ENCODE results near the gene ZNF521. TPM values are rescaled to one million over a fixed set of nuclear protein-coding genes. Genes with fewer than 3 reads are reported as not detected.
"Not testable (repeated sequence)": the region's sequence is repeated elsewhere in the genome, so short reads cannot be mapped to it uniquely, and the experiment has no call there.

The ZNF521 gene
- total and polyA plus RNA-seq, 10 donors: 2.9 to 136 (median 71.8) TPM

DNA sequence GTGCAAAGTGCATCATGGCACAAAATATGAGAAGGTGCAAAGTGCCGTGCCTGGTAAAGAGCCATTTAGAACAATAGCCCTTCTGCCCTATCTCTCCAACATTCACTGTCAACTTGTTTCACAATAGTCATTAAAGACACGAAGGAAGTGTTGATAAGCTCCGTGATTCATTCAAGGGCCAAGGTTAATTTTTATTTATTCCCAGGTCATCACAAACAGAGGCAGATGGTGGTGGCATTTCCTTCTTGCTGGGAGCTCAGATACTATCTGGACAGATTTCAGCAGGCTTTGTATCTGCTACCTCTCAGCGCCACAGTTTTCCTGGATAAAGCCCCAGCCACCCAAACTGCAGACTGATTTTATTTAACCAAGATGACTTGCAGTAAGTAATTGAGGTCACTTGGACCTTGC lies 309.3 kb downstream of the ZNF521 start:
- Histone ChIP-seq H3K4me3 (no peak overlapping the region), H3K27ac (peak overlapping the region in 7 of 8 donors; percentile 23 to 71 (median 40)), H3K36me3 (no peaks in the 10 kb centered on the region), H3K9me3 (no peaks in the 10 kb centered on the region), H3K4me1 (peaks cover 0 to 9% (median 0%) of the 10 kb centered on the region in 6 donors), H3K27me3 (replicated peaks in 1 of 7) (no peaks in the 10 kb centered on the region)
- intact Hi-C loops (cut with DNase I; ENCODE audit: low total_unique reads): no loop called here
- DNase-seq: no peak
- TF ChIP-seq POLR2AphosphoS5 (IDR thresholded peaks at IDR 0.05): peak in 1 of 3 donors; percentile 48
- TF ChIP-seq POLR2A (IDR thresholded peaks at IDR 0.05): no peak
- TF ChIP-seq, protein P1, sequence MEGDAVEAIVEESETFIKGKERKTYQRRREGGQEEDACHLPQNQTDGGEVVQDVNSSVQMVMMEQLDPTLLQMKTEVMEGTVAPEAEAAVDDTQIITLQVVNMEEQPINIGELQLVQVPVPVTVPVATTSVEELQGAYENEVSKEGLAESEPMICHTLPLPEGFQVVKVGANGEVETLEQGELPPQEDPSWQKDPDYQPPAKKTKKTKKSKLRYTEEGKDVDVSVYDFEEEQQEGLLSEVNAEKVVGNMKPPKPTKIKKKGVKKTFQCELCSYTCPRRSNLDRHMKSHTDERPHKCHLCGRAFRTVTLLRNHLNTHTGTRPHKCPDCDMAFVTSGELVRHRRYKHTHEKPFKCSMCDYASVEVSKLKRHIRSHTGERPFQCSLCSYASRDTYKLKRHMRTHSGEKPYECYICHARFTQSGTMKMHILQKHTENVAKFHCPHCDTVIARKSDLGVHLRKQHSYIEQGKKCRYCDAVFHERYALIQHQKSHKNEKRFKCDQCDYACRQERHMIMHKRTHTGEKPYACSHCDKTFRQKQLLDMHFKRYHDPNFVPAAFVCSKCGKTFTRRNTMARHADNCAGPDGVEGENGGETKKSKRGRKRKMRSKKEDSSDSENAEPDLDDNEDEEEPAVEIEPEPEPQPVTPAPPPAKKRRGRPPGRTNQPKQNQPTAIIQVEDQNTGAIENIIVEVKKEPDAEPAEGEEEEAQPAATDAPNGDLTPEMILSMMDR (IDR thresholded peaks at IDR 0.05 in 8 of 11, conservative IDR thresholded peaks at IDR 0.05 in 3 of 11): no peak
- 39 to 66% (median 44%) methylated on average over 4 of the region's 4 CpGs for WGBS, 5 donors

DNA sequence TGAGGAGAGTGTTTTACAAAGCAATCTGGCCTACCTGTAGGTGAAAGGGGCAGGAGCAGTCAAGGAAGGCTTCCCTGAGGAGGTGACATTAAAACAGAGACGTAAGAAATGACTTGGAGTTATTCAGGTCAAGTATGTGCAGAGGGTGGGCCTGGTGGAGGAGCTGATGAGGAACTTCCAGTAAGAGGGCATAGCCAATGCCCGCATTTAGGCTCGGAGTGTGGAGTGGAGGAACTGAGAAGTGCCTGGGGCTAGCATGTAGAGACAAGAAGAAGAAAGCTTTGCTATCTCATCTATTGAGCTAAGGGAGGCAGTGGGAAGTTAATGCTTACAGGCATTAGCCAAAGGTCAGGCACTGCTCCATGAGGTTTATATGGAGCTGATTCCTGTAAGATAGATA lies 312.2 kb downstream of the ZNF521 start:
- WGBS, 5 donors: 89 to 100% (median 91%) methylated on average over 3 of the region's 3 CpGs
- TF ChIP-seq POLR2A (IDR thresholded peaks at IDR 0.05) (no peak), POLR2AphosphoS5 (IDR thresholded peaks at IDR 0.05) (no peak)
- TF ChIP-seq, protein P1 (IDR thresholded peaks at IDR 0.05 in 8 of 11, conservative IDR thresholded peaks at IDR 0.05 in 3 of 11): no peak

DNA sequence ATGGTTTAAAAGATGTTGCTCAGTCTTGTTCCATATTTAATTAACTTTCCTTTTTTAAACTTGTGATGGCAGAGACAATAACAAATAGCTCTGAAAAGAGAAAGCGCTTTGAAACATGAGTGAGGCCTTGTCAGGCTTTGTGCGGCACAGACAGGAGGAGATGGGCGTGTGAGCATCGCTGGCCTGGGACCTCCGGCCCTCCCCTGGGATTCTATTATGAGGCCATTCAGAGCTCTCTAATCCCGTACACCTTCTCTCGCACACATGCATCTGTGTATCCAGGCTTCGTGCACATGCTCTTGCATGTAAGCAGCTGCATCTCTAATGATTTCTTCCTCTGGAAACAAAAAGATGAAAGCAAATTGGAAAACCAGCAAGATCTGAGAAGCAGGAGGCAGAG lies 313.7 kb downstream of the ZNF521 start:
- DNase-seq: no peak
- Histone ChIP-seq H3K27ac (no peak overlapping the region), H3K27me3 (replicated peaks in 1 of 7) (no peaks in the 10 kb centered on the region), H3K4me3 (no peak overlapping the region), H3K4me1 (peaks cover 0 to 9% (median 0%) of the 10 kb centered on the region in 6 donors), H3K9me3 (no peaks in the 10 kb centered on the region), H3K36me3 (no peaks in the 10 kb centered on the region)
- intact Hi-C loops (cut with DNase I; ENCODE audit: low total_unique reads): no loop called here
- no peak for TF ChIP-seq POLR2AphosphoS5 (IDR thresholded peaks at IDR 0.05)
- TF ChIP-seq, protein P1 (IDR thresholded peaks at IDR 0.05 in 8 of 11, conservative IDR thresholded peaks at IDR 0.05 in 3 of 11): no peak
- TF ChIP-seq POLR2A (IDR thresholded peaks at IDR 0.05): no peak
- WGBS, 5 donors: 86 to 95% (median 93%) methylated on average over 8 of the region's 8 CpGs

More for the DNA sequence above, 312.2 kb downstream of the ZNF521 start:
- Histone ChIP-seq H3K9me3 (no peaks in the 10 kb centered on the region), H3K4me1 (peaks cover 0 to 9% (median 0%) of the 10 kb centered on the region in 6 donors), H3K4me3 (no peak overlapping the region), H3K27ac (no peak overlapping the region), H3K27me3 (replicated peaks in 1 of 7) (no peaks in the 10 kb centered on the region), H3K36me3 (no peaks in the 10 kb centered on the region)
- intact Hi-C loops (cut with DNase I; ENCODE audit: low total_unique reads): no loop called here
- DNase-seq: no peak

DNA sequence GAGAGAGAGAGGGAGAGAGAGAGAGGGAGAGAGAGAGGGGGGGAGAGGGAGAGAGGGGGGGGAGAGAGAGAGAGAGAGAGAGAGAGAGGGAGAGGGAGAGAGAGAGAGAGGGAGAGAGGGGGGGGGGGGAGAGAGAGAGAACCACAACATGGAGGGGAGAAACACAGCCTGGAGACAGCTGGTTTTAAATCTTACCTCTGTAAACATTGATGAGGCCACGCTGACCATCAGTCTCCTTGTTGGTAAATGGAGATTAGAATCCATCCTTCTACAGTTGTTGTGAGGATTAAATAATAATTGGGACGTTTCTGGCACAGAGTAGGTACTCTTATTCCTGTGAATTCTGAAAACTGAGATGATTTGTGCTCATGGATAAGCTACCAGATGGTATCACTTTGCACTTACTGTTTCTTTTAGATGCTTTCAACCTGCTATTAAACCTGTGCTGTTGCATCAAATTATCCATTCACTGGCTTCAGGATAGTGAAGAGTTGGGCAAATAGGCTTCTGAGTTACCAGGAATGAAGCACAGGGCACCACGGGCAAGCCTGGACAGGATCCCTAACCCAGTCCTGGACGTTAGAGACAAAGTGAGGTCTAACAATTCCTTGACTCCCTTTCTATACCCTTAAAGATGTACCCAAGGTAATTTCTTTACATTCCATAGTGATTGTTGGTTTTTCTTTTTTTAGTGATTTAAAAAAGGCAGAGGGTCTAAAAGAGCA lies 318.1 kb downstream of the ZNF521 start:
- intact Hi-C loops (cut with DNase I; ENCODE audit: low total_unique reads): no loop called here
- DNase-seq: no peak
- Histone ChIP-seq H3K4me3 (no peak overlapping the region), H3K27me3 (replicated peaks in 1 of 7) (no peaks in the 10 kb centered on the region), H3K36me3 (no peaks in the 10 kb centered on the region), H3K27ac (no peak overlapping the region), H3K9me3 (no peaks in the 10 kb centered on the region), H3K4me1 (no peaks in the 10 kb centered on the region)
- TF ChIP-seq, protein P1 (IDR thresholded peaks at IDR 0.05 in 8 of 11, conservative IDR thresholded peaks at IDR 0.05 in 3 of 11): no peak
- no peak for TF ChIP-seq POLR2A (IDR thresholded peaks at IDR 0.05)
- TF ChIP-seq POLR2AphosphoS5 (IDR thresholded peaks at IDR 0.05): no peak
- 75 to 85% (median 77%) methylated on average over 4 of the region's 4 CpGs for WGBS, 5 donors

DNA sequence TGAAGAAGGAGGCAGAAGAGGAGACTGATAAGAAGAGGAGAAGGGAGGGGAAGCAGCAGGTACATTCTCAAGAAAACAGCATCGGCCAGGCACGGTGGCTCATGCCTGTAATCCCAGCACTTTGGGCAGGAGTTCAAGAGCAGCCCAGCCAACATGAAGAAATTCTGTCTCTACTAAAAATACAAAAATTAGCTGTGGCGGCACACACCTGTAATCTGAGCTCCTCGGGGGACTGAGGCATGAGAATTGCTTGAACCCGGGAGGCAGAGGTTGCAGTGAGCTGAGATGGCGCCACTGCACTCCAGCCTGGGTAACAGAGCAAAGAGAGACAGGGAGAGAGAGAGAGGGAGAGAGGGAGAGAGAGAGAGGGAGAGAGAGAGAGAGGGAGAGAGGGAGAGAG lies 318.8 kb downstream of the ZNF521 start:
- H3K36me3 ChIP-seq; H3K4me1 ChIP-seq; H3K9me3 ChIP-seq; DNase-seq; intact Hi-C loops (cut with DNase I; ENCODE audit: low total_unique reads); H3K27me3 ChIP-seq (replicated peaks in 1 of 7); H3K27ac ChIP-seq; H3K4me3 ChIP-seq: not testable (repeated sequence)
- 69 to 81% (median 76%) methylated on average over 6 of the region's 6 CpGs for WGBS, 5 donors
